COR-L47 (cell line): ENCODE measurements around the gene XPC.

Experiments used
- DNase-seq: peaks from one replicate; lab custom pipeline; 2025; lab: John Stamatoyannopoulos, UW

Gene XPC

DNA sequence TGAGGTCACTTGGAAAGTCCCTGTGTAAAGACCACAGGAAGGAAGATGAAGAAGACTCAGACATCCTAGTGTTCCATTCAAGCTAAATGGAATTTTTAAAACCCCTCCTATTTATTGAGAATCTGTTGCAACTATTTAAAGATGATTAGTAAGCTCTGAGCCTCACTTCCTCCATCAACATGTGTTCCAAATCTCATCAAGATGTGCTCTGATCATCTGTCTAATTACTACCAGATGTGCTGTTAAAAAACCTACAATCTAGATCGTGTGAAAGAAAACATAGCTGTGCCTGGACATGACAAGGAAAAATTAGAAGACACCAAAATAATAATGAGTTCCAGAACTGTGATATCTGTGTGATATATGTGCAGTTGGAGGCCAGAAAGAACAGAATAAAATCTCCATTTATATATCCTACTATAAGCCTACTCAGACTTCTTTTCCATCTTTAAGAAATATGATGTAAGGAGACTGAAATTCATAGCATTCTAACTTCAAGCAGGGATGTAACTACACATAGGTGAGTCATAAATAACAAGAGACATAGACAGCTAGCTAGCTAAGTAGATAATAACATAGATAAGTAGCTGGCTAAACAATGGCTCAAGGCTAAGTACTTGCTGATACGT is 7.8 kb downstream of the XPC start:
- DNase-seq = no peak

- no peak for DNase-seq
Measured at GRCh38 chr3:14169871-14170270, 8.5 kb downstream of the XPC start.

DNA sequence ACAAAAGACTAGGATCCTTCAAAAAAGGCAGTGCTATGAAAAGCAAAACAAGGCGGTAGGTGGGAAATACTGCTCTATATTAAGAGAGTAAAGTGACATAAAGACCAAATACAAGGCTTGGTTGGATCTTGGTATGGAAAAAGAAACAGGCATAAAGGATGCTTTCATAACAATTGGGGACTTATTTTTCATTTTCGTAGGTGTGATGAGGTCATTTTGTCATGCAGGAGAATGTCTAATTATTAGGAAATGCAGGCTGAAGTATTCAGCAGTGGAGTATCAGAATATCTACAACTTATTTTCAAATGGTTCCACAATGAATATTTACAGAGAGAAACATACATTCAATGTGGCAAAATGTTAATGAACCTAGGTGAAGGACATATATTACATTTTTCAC is 9.0 kb downstream of the XPC start:
- no peak for DNase-seq

DNA sequence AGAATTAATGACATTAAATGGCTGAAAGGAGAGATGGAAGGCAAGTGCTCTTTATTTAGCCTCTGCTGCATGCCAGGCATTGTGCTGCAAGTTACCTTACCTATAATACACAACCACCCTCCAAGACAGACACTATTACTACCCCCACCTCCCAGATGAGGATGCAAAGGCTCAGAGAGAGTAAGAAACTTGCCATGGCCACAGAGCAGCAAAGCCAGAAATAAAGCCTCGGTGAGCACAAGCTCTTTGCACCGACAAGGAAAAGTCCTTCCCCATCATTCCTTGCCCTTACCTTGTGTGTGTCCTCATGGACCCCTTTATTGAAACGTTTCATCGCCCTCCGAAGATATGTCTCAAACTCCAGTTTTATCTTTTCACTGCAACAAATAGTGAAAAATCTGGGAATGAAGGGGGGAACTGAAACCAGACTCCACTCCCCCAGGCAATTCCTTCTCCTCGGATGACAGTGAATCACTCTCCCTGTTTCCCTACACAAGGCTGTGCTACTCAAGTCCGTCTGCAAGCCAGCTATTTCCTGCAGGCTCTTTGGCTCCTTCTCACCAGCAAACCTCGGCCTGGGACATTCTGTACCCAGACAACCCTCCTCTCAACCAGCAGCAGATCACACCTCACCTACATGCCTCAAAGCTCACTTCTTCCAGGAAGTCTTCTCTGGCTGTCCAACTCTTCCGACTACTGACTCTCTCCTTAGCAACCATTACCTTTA is 11.4 kb downstream of the XPC start:
- no peak for DNase-seq

- DNase-seq = no peak
Measured at GRCh38 chr3:14162178-14162577, 16.2 kb downstream of the XPC start.

DNA sequence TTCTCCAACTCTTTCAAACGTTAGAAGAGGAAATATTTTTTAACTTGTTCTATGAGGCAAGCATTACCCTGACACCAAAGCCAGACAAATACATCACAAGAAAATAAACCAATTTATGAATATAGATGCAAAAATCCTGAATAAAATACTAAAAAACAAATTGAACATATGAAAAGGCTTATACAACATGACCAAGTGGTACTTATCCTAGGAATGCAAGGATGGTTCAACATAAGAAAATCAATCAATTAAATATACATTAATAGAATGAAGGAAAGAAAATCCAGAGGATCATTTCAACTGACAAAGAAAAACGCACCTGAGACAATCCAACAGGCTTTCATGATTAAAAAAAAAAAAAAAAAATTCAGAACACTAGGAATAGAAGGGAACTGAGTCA is 17.1 kb downstream of the XPC start:
- DNase-seq = no peak

- DNase-seq = no peak
Measured at GRCh38 chr3:14159426-14159825, 19.0 kb downstream of the XPC start.

DNA sequence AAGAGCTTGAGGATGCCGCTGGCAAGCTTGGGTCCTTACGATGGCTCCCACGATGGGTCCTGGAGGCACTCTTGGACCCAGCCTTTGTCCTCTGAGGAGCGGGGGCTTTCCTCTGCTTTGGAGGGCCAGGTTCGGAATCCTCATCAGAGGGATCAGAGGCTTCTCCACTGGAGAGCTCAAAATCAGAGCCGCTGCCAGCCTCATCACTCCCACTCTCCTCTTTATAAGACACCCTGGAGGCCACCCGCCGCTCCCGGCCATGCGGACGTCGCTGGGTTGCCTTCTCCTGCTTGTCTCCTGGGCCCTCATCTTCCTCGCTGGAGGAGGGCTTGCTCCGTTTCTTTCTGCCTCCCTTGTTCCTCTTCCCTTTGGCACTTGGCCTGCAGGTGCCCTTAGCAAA is 20.0 kb downstream of the XPC start:
- DNase-seq = no peak

DNA sequence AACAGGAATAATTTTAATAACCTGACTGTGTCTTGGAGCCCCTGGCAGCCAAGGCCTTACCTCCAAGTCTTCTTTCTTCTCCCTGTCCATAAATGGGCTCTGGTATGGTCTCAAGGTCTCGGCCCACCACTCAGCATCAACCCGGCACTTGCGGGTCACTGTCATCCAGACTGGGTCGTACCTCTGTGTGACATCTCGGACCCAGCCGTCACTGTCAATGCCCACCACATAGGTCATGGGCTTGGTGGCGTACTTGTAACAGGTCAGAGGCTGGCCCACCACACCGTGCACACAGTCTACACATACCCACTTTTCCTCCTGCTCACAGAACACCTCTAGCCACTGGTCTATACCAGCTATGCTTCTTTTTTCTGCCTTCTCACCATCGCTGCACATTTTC is 20.4 kb downstream of the XPC start:
- no peak for DNase-seq

GRCh38 chr3:14156843-14157561 is 21.4 kb downstream of the XPC start:
- DNase-seq = no peak

GRCh38 chr3:14156201-14156600 is 22.2 kb downstream of the XPC start:
- DNase-seq = no peak

- no peak for DNase-seq
Measured at GRCh38 chr3:14154895-14155440, 23.4 kb downstream of the XPC start.

DNA sequence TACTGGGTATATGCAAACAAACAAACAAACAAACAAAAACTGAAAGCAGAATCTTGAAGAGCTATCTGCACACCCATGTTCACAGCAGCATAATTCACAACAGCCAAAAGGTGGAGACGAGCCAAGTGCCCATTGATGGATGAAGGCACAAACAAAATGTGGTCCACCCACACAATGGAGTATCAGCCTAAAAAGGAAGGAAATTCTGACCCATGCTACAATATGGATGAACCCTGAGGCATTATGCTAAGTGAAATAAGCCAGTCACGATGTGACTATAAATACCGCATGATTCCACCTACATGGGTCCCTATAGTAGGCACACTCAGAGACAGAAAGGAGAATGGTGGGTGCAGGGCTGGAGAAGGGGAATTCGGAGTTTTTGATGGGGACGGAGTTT is 24.1 kb downstream of the XPC start:
- no peak for DNase-seq

DNA sequence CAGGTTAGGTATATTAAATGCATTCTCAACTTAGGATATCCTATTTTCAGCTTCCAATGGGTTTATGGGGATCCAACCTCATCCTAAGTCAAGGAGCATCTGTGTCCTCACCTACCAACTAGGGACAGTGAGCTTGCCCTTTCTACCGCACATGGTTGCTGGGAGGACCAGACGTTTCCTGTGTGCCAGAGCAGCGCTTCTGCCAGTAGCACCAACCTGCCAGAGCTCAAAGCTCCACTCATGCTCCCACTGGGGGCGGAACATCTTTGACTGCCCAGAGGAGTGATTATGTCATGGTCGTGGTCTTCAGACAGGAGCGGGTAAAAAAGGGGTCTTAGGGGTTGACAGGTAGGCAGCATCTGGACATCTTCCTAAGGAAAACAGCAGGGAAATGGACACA is 24.7 kb downstream of the XPC start:
- no peak for DNase-seq

DNA sequence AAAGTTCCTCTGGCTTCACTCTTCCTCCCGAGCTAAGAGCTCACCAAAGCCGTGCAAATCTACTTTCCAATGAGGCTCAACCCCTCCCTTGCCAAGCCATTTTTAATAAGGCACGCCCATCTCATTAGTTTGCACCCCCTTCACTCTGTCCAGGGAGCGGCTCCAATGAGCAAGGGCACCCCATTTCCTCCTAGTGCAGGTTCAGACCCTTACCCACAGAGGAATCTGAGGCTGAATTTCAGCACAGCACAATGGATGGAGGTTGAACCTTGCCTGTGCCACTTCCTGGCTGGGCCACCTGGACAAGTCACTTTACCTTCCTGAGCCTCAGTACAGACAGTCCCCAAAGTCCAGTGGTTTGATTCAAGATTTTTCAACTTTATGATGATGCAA is 25.4 kb downstream of the XPC start:
- DNase-seq = no peak

DNA sequence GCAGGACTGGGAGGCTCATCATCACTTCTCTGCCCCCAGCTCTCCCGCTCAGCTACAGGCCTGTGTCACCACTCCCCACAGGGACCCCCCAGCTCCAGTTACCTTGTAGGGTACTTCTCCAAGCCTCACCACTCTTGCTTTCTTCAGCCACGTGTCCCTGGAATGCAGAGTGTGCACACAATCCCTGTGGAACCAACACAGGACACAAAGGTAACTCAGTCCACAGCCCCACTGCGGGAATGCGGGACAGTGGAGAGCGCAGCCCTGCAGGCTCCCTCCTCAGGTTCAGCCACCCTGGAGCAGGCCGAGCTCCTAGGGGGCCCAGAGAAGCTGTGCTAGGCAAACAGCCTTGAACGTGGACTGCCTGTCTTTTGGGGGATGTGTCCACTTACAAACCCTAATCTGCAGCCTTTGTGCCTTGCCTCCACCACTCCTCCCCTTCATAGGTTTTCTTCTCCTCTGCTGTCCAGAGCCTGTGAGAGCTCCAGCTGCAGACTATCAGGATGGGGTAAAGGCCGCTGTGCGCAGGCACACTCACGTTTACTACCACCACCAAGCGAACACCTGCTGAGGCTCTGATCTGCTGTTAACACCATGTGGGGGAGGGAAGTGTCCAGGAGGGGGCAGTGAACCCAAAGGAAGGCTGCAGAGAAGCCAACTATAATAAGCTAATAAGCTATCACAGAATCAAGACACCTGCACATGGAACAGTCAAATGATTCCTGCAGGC is 26.0 kb downstream of the XPC start:
- DNase-seq = no peak

DNA sequence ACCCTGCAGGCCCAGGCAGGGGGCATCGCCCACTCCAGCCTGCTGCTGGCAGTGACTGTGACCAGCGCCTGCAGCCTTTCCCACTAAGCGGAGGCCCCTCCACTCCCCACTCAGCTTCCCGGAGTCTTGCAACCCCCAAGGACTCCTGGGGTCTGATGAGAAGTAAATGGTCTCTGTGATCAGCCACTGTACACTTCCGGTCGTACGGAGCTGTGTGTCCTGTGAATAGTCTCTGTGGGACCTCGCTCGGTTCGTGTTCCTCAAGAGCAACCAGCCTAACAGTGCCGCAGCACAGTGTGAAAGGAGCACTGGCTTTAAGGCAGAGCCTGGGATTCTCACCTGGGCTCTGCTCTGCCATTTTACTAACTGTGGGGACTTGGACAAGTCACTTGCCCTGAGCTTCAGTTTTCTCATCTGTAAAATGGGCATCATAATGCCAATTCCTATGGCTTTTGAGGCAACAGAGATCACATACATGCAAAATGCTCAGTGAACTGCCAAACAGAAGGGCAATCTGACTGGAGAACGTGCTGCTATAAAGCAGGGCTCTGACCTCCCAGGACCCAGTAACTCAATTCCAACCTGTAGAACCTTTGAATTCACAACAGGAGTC is 26.8 kb downstream of the XPC start:
- no peak for DNase-seq

- DNase-seq = no peak
Measured at GRCh38 chr3:14150491-14151230, 27.7 kb downstream of the XPC start.

- no peak for DNase-seq
Measured at GRCh38 chr3:14150078-14150477, 28.3 kb downstream of the XPC start.

DNA sequence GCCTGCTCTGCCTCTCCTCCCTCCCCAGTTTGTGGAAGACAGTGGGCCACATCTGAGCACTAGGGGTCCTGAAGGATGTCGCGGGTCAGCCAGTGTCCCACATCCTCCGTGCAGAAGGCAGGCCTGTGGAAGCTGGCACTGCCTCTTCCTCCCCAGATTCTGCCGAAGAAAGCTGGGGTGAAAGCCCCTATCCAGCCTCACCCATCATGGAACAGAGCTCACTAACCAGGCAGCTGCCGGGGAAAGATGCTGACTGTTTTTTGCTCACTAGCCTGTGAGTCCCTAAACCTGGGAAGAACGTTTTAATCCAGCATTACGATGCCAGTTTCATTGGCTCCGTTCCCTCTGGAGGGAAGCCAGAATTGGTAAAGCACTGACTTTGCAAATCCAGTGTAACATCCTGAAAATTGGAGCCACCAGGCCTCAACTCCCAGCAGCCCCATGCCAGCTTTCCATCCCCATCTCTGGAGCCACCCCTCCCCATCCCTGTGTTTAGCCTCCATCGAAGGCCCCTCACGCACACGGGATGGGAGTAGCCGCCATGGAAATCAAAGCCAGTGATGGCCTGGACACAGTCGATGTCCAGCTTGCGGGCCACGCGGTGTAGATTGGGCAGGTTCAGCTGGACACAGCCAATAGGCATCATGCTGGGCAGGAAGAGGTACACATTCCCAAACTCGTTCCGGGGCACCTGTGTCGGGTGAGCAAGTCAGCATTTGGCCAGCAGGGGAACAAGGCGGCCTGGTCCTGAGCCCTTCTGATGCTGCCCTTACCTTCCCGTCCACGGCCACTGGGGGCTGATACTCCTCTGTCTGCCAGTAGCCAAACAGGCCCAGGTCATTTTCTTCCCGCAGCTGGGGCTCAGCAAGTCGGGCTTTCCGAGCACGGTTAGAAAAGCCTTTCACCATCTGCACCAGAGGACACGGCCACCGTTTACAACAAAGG is 30.1 kb downstream of the XPC start:
- DNase-seq = no peak
